Caki2 (cell line): ENCODE measurements around the gene PITPNB. TPM values are rescaled to one million over a fixed set of nuclear protein-coding genes. Genes with fewer than 3 reads are reported as not detected.
A peak's percentile ranks its signal among the peaks of the same experiment; 100 is the strongest.

Experiments used
- DNase-seq: peaks from one replicate; pipeline ENCODE4 v3.0.0-alpha.2; 2015; ENCODE audit warnings: low read depth
- in situ Hi-C: cut with HindIII; loops from 2 replicates; pipeline ENCODE4 v1.10.0; 2016; ENCODE audit warnings: low sequenced_read_pairs, low pct_unique_long_range_greater_than_20kb, mixed read lengths
- total RNA-seq: library from RNA; depleted of rRNA; stranded (reverse); fragments of >200 nt; shearing (Covaris generic); gene quantifications from 2 replicates; pipeline ENCODE4 v1.2.3, GENCODE V29; 2014; ENCODE audit warnings: low replicate concordance

The PITPNB gene
- total RNA-seq, 1 experiment from 2014 or later: 8.6 TPM

GRCh38 chr22:27820896-27821866 is 97.9 kb downstream of the PITPNB start:
- in situ Hi-C loops: no loop called here
- DNase-seq: no peak

DNA sequence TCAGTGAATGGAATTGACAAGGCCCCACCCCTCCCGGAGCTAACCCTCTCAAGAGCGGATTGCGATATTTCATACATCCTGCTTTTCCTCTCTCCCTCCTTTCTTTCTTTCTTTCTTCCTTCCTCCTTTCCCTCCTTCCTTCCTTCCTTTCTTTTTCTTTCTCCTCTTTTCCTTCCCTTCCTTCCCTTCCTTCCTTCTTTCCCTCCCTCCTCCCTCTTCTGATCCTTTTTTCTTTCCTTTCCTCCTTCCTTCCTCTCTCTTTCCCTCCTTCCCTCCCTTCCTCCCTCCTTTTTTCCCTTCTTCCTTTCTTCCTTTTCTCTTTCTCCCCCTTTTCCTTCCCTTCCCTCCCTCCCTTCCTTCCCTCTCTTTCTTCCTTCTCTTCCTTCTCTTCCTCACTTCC is 102.5 kb downstream of the PITPNB start:
- in situ Hi-C loops: no loop called here
- no peak for DNase-seq

DNA sequence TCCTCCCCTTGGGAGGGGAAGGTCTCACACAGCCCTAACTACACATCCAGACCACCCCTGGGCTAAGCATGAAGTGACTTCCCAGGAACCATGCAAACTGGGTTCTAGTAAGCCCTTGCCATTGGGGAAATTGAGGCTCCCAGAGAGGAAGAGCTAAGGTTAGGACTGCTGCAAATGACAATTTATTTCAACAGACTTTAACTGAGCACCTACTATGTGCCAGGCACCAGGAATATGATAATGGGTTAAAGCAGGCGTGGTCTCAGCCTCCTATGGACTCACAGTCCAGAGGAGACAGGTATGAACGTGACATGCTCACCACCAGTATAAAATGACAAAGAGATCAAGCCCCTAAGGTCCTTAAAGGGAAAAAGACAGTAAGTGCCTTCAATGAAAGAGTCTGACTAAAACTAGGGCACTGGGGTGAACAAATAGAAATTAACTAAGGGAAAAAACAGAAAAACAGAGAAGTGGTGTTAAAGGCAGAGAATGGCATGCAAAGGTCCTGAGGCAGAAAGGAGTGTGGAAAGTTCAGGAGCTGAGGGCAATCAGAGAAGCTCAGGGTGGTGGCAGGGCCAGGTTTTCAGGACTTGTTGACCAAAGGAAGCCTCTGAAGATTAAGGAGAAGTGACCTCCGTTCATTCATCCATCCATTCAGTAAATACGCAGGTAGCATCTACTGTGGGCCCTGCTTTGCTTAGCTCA is 103.1 kb downstream of the PITPNB start:
- no peak for DNase-seq
- in situ Hi-C loops: no loop called here

- DNase-seq: no peak
- in situ Hi-C loops: no loop called here
Observed at GRCh38 chr22:27814993-27815392, 104.1 kb downstream of the PITPNB start.

DNA sequence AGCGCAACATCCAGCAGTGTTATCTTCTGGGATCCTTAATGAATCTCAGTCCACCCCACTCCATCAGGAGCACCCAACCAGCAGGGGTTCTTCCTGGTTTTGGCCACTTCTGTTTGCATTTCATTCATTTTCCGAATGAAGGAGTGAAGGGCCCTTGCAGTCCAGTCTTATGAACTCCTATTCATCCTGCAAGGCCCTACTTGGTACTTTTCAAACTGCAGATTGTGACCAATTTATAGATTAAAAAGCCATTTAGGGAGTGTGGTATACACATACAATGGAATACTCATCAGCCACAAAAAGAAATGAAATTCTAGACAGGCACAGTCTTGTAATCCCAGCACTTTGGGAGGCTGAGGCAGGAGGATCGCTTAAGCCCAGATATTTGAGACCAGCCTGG is 107.3 kb downstream of the PITPNB start:
- in situ Hi-C loops: no loop called here
- DNase-seq: no peak

GRCh38 chr22:27810609-27811151 is 108.4 kb downstream of the PITPNB start:
- no peak for DNase-seq
- in situ Hi-C loops: no loop called here

GRCh38 chr22:27809700-27810608 is 109.1 kb downstream of the PITPNB start:
- no peak for DNase-seq
- in situ Hi-C loops: no loop called here

DNA sequence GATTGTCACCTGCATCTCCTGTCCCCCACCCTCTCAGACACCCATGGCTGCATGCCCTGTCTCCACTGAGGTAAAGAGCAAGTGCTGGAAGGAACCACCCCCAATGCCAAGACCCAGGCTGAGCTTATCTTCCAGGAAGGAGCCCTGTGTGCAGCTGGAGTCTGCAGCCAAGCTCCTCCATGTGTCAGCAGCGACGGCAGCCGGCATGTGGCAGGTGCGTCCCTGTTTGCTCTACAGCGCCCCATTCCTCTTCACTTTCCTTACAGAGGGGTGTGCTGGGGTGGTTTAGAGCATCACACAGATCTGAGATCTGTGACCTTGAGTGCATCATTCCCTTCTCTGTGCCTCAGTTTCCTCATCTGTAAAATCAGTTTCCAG is 109.8 kb downstream of the PITPNB start:
- in situ Hi-C loops: no loop called here

GRCh38 chr22:27808451-27809225 is 110.4 kb downstream of the PITPNB start:
- in situ Hi-C loops: no loop called here
- DNase-seq: no peak

More for the DNA sequence above, 109.8 kb downstream of the PITPNB start:
- no peak for DNase-seq

DNA sequence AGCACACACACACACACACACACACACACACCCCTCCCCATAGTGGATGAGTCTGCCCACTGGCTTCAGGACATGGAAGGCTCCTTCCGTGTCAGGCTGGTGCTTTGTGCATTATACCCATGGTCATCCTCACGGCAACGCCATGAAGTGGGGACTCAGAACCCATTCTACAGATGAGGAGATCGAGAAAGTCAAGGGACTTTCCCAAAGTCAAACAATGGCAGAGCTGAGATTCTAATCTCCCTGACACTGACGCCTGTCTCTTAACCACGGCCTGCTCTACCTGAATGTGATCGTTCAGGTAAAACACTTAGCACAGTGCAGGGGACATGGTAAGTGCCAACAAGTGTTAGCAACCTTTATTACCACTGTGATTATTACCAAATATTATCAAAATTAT is 113.2 kb downstream of the PITPNB start:
- in situ Hi-C loops: no loop called here
- DNase-seq: no peak

- DNase-seq: peak; percentile 68
- in situ Hi-C loops: no loop called here
Observed at GRCh38 chr22:27804470-27805297, 114.4 kb downstream of the PITPNB start.

DNA sequence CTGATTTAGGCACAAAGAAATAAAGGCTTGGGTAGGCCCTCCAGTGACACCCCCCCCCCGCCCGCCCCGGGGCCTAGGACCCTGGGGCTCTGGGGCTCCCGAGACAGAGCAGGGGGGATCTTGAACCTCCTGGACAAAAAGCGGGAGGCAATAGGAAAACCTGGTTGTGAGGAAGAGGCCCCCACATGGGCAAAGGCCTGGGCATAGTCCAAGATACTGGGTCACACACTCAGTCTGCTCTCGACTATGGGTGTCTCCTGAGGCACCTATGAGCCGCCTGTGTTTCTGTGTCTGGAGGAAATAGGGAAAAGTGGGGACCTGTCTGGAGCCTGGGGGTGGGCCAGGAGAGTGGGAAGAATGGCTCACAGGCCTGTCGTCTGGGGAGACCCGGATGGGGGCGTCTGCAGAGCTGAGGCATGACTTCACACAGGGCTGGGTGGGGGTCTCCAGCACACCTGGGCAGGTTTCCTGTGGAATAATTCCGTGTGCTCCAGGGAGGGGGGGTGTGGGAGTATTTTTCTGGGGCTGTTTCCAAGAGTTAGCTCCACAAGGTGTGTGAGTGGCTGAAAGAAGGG is 115.1 kb downstream of the PITPNB start:
- DNase-seq: no peak
- in situ Hi-C loops: no loop called here

DNA sequence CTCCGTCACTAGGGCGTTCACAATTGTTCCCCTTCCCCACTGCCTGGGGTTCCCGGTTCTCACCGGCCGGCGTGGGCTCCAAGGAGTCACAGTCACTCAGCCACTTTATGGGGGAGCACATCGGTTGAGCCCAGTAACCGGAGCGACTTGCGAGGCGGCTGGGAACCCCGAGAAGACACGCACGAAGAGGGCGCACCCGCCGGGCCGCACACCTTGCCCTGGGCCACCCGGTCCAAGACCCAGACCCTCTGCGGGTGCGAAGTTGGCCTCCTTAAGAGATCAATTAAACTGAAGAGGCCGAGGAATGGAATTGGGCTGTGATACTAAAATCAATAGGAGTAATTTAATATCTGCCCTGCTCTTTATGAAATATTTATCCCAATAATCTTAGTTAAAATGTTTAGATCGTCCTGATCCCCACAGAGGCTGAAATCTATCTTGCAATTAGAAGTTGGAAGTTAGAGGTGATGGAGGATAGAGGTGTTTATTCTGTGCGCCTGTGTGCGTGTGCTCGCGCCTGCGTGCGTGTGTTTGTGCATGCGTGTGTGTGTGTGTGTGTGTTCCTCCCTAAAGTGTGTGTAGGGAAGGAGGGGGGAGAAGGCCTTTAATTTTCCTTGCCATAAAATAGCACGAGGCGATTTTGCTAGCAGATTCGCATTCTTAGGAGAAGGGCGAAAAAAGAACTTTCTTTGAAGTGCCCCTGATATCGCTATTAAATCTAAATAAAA is 116.5 kb downstream of the PITPNB start:
- DNase-seq: peak; percentile 41
- in situ Hi-C loops: no loop called here
